NOMO-1 (cell line): Measurements from ENCODE around the gene PLEKHA3.

Source experiments
- DNase-seq, 2 experiments: peaks; one replicate each; lab custom pipeline; 2025; ENCODE audit not compliant: unreplicated experiment in 2 of 2; lab: John Stamatoyannopoulos, UW

PLEKHA3 gene

GRCh38 chr2:178478439-178479274, 1.6 kb upstream of the PLEKHA3 start, which contains the start of gene FKBP7:
TSS of gene FKBP7 (minus strand) at chr2:178478600. CDS start at chr2:178478499, 101 bp downstream.
- DNase-seq, result peak; percentile 52 to 75

DNA sequence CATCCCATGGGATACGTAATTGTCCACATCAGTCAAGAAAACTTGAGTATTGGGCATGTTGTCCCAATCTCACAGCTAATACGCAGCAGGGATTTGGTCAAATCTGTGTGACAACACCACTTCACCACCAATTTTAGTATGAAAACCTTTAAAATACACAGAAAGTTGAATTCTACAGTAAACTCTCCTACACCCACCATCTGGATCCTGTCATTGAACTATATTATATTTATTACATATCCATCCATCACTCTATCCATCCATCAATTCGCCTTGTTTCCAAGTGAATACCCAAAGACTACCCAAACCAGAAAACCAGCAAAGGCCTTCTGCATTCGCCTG, 1.0 kb upstream of the PLEKHA3 start:
- DNase-seq, result no peak

DNA sequence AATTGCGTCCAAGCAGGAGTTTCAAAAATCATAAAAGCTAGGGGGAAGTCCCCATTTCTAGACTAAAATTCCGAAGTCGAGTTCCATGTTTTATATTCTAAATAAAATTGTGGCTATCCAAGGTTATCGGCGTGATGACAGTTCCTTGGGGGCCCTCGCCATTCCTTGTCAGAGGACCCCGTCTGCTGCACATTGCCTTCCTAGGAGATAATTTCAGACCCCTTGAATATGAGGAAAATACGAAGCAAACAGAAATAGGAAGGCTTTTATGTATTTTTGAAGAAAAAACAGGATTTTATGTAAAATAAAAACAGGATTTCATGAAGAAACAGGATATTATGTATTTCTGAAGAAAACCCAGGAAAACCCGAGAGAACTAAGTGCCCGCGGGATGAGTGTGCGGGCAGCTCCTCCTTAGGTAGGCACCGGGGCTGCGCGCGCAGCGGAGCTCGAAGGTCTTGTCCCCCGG, 465 bp upstream of the PLEKHA3 start:
- no peak for DNase-seq

DNA sequence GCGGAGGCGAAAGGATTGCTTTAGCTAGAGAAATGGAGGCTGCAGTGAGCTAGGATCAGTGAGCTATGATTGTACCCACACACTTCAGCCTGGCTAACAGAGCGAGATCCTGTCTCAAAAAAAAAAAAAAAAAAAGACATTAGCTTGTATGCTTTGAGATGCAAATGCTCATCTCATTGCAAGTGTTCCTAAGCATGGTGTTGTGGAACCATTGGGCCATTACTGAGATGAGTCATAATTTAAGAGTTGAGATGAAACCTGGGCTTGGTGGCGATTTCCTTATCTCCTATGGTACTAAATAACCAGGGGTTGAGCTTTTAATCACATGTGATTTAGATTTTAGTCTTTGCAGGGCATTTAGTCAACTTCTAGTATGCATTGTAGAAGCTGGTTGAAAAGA, 2.2 kb downstream of the PLEKHA3 start:
- DNase-seq, result no peak

DNA sequence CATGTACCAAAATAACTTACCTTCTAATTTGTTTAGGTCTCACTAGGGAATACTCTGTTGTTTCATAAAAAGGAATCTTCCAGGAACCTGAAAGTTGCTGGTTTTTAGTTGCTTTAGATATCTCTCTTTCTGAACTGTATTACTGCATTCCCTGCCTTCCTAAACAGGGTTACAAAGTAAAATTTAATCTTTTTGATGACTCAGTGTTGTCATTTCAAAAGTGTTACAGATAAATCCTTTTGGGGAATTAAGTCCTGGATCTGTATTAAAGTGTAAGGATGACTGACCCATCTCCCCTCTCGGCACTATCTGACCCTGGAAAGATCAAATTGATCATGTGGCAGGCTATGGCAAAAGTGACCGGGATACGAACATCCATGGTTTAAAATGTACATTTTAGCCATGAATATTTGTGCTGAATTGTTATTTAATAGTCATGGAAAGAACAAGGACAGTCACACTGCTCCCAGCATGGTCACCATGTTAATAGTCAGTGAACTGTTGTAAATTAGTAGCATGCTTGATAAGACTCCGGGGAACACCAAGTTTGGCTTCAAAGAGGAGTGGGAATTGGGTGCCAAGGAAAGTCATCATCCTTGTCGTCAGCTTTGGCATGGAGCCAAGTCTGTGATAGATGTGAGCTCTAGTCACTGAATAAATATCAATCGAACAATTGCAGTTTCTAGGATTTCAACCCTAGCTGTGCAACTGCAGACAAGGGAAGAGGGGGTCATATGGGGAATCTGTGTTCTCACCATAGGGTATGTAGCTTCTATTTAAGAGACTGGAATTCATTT, 4.2 kb downstream of the PLEKHA3 start:
- DNase-seq, result no peak

GRCh38 chr2:178485356-178485755, 5.1 kb downstream of the PLEKHA3 start:
- no peak for DNase-seq

DNA sequence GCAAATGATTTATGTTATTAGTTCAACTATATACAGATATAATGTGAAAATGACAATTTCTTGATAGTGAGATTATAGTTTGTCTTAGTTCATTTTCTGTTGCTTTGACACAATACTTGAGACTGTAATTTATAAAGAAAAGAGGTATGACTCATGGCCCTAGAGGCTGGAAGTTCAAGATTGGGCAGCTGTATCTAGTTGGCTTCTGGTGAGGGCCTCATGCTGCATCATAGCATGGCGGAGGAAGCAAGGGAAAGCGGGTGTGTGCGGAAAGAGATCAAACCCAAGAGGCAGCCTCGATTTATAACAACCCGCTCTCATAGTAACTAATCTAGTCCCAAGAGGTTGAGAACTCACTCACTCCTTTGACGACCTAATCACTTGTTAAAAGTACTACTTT, 11.4 kb downstream of the PLEKHA3 start:
- DNase-seq, result no peak

DNA sequence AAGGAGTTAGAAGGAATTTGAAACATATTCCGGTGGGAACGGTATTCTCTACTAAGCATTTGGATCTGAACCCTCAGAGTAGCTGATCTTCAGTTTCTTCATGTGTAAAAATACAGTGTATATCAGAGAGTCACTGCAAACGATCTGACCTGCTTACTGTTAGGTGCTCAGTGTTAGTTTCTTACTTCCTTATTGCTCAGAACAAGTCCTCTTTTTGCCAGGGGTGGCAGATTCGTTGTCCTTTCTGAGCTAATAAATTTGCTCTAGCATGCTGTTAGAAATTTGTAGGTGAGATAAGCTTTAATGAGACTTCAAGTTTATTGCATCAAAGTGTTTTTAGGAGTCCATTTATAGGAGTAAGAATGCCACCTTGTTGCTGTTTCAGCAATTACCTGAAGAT, 15.8 kb downstream of the PLEKHA3 start:
- DNase-seq, result no peak

DNA sequence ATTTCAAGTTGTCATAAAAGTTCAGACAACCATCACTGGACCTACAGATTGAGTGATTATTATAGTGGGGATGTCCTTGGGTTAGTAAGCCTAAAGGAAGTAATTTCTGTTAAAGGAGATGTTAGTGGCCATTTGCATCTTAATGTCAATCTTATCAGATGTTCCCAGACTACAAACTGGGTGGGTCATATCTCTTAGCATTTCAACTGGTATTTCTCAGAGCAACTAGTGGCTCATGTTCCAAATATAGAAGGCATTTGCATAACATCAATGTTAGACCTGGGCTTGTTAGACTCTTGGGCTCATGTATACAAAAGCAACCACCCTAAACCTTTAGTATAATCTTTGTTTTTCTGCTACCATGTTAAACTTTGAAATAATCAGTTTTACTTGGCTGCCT, 17.9 kb downstream of the PLEKHA3 start:
- no peak for DNase-seq

- DNase-seq, result no peak
These were observed 19.4 kb downstream of the PLEKHA3 start for GRCh38 chr2:178499640-178500039.

DNA sequence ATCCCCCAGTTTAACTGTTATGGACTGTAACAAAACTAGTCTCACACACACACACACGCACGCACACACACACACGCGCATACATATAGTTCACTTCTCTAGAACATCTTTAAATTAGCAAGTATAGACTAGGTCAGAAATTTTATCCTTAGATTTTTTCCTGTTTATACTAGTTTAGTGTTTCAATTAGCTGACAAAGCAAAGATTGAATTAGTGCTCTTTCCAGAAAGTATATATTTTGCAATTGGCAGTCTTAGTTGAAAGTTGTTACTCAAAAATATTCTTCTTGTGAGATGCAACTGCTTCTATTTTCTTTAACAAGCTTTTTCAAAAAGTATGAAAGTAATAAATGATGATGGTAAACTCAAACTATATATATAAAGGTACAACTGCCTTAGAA, 22.5 kb downstream of the PLEKHA3 start:
- no peak for DNase-seq

DNA sequence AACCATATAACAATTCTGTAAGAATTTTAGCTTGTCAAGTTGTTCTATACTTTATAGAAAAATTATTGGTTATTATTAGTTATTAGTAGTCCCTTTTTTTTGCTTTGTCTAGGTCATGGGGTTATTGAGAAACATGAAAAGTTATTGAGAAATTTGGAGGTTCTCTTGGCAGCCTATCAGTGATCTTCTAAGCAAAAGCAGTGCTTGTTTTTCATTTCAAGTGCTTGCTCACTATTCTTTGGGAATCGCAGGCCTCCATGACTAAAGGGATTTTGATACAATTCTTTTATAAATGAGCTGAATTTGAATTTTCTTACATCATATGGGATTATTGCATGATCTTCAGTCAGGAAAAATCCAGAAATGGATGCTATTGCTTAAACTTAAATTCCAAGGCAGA, 25.8 kb downstream of the PLEKHA3 start:
- no peak for DNase-seq

- DNase-seq, result no peak
These were observed 26.3 kb downstream of the PLEKHA3 start for GRCh38 chr2:178506524-178506923.

GRCh38 chr2:178506949-178507348, 26.7 kb downstream of the PLEKHA3 start:
- no peak for DNase-seq

- no peak for DNase-seq
These were observed 28.4 kb downstream of the PLEKHA3 start for GRCh38 chr2:178508646-178509045.

DNA sequence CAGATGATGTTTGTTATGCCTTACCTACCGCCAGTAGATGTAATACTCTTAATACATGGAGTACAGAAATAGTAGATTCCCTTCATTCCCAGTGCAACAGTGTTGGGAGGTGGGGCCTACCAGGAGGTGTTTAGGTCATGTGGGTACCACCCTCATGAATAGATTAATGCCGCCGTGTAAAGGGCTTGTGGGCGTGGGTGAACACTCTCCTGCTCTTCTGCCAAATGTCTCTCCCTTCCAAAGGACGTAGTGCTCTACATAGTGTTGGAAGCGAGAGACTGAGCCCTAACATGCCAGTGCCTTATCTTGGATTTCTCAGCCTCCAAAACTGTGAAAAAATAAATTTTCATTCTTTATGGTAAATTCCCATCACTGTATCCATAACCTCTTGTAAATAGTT, 30.1 kb downstream of the PLEKHA3 start:
- no peak for DNase-seq

- DNase-seq, result no peak
These were observed 32.2 kb downstream of the PLEKHA3 start for GRCh38 chr2:178512484-178512883.

- DNase-seq, result no peak
These were observed 33.6 kb downstream of the PLEKHA3 start for GRCh38 chr2:178513876-178514275.

GRCh38 chr2:178514664-178515063, 34.4 kb downstream of the PLEKHA3 start:
- no peak for DNase-seq

DNA sequence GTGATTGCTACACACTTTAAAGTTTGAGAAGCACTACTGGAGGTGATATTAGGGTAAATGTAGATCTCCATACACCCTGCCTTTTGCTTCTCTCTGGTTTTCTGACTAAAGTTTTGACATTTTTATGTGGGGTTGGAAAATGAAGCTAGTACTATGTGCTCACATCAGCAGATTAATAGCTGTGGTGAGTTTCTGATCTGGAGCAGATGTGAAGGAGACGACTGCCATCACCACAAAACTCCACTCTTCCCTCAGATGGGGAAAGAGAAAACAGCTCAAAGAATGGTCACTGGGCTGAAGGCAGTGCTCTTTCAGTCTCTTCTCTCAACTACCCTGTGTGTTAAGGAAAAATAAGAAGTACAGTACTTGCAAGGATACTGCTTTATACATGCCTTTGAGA, 37.2 kb downstream of the PLEKHA3 start:
- DNase-seq, result no peak

DNA sequence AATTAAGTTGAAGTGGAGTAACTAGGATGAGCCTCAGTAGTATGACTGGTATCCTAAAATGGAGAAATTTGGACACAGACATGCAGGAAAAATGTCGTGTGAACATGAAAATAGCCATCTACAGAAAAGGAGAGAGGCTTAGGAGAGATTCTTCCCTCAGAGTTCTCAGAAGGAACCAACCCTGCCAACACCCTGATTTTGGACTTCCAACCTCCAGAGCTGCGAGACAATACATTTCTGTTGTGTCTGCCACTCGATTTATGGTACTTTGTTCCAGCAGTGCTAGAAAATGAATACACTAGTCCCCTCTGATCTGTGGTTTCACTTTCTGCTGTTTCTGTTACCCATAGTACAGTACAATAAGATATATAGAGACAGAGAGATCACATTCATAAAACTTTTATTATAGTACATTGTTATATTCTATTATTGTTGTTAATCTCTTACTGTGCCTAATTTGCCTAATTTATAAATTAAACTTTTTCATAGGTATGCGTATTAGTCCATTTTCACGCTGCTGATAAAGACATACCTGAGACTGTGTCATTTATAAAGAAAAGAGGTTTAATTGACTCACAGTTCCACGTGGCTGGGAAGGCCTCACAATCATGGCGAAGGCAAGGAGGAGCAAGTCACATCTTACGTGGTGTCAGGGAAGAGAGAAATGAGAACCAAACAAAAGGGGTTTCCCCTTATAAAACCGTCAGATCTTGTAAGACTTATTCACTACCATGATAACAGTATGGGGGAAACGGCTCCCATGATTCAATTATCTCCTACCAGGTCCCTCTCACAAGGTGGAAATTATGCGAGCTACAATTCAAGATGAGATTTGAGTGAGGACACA, 41.3 kb downstream of the PLEKHA3 start:
- no peak for DNase-seq
